OCI-LY7 (cell line): ENCODE results near the gene KRCC1. TPM values are rescaled to one million over a fixed set of nuclear protein-coding genes. Genes with fewer than 3 reads are reported as not detected.

Source experiments
- BruUV-seq: library from RNA; stranded (reverse); fragments of 400-500 nt; replicated peaks from 2 replicates; lab custom pipeline; 2021; lab: Mats Ljungman, UMichigan
- CTCF ChIA-PET: fragments of 300-600 bp; sonication (Branson Sonifier 250); formaldehyde crosslinking; loops from one replicate; lab custom pipeline; 2022; ENCODE audit warnings: antibody characterized with exemption; ENCODE audit not compliant: unreplicated experiment; lab: Charles Lee
- POLR2A ChIA-PET: fragments of 300-600 bp; sonication (Branson Sonifier 250); formaldehyde crosslinking; loops from one replicate; lab custom pipeline; 2022; ENCODE audit warnings: antibody characterized with exemption; lab: Charles Lee
- DNase-seq: peaks from one replicate; pipeline ENCODE4 v3.0.0-alpha.2; 2015; ENCODE audit warnings: low spot score
- H2AFZ ChIP-seq: fragments of 200-600 bp; sonication (generic), shearing (Covaris generic); 2 replicates; pipeline ENCODE4 v1.6.1; 2014; ENCODE audit warnings: mild to moderate bottlenecking, antibody characterized with exemption, low read length, moderate library complexity
- H3K27ac ChIP-seq: fragments of 200-600 bp; sonication (generic); 2 replicates; pipeline ENCODE4 v1.5.1; 2014; ENCODE audit warnings: mixed run types, low read depth, mild to moderate bottlenecking, moderate library complexity, low read length, inconsistent platforms; ENCODE audit not compliant: poor library complexity, severe bottlenecking
- H3K36me3 ChIP-seq: fragments of 200-600 bp; sonication (generic); 2 replicates; pipeline ENCODE4 v1.6.1; 2014; ENCODE audit warnings: mild to moderate bottlenecking, antibody characterized with exemption, low read length, moderate library complexity, mixed read lengths; ENCODE audit not compliant: insufficient read depth
- H3K4me1 ChIP-seq: fragments of 200-600 bp; sonication (generic); 2 replicates; pipeline ENCODE4 v1.5.1; 2014; ENCODE audit warnings: mild to moderate bottlenecking, low read length; ENCODE audit not compliant: insufficient read depth, poor library complexity, severe bottlenecking
- H3K4me2 ChIP-seq: fragments of 200-600 bp; sonication (generic); 2 replicates; pipeline ENCODE4 v1.6.1; 2014; ENCODE audit warnings: mild to moderate bottlenecking, low read length
- H3K4me3 ChIP-seq: fragments of 200-600 bp; sonication (generic); 2 replicates; pipeline ENCODE4 v1.5.1; 2014; ENCODE audit warnings: mild to moderate bottlenecking, low read depth, low read length; ENCODE audit not compliant: poor library complexity, severe bottlenecking
- H3K79me2 ChIP-seq: fragments of 200-600 bp; sonication (generic); 2 replicates; pipeline ENCODE4 v1.6.1; 2016; ENCODE audit warnings: low read depth, mild to moderate bottlenecking, low read length, moderate library complexity, mixed read lengths; ENCODE audit not compliant: insufficient read depth
- H3K9me2 ChIP-seq: fragments of 200-600 bp; sonication (generic); 2 replicates; pipeline ENCODE4 v1.6.1; 2016; ENCODE audit warnings: mild to moderate bottlenecking, low read length, mixed read lengths; ENCODE audit not compliant: insufficient read depth
- H3K9me3 ChIP-seq: fragments of 200-600 bp; sonication (generic); 2 replicates; pipeline ENCODE4 v1.6.1; 2014; ENCODE audit warnings: mild to moderate bottlenecking, mixed run types, low read length, mixed read lengths
- H4K20me1 ChIP-seq: fragments of 200-600 bp; sonication (generic); 2 replicates; pipeline ENCODE4 v1.6.1; 2014; ENCODE audit warnings: mild to moderate bottlenecking, antibody characterized with exemption, low read length, moderate library complexity, mixed read lengths; ENCODE audit not compliant: insufficient read depth
- CTCF ChIP-seq: fragments of 200-600 bp; sonication (generic); conservative IDR thresholded peaks from 2 replicates; pipeline ENCODE4 v1.5.1; 2014; ENCODE audit warnings: mild to moderate bottlenecking, antibody characterized with exemption, low read length, moderate library complexity, mixed read lengths
- EZH2phosphoT487 ChIP-seq: fragments of 200-600 bp; sonication (generic); IDR thresholded peaks from 2 replicates; pipeline ENCODE4 v1.6.1; 2018; ENCODE audit warnings: low read depth, borderline replicate concordance, mild to moderate bottlenecking, mixed run types, antibody characterized with exemption, low read length, moderate library complexity, mixed read lengths
- intact Hi-C: fragments of 100-400 bp; cut with micrococcal nuclease; formaldehyde crosslinking; loops from one replicate; pipeline ENCODE4 v1.10.0; 2022; ENCODE audit not compliant: unreplicated experiment
- total RNA-seq, 2 experiments: library from RNA; depleted of rRNA in 1 of 2; stranded (reverse); fragments of >200 nt in 1 of 2; shearing (Covaris generic) in 1 of 2; gene quantifications; 2 replicates each; pipeline ENCODE4 v1.2.3, GENCODE V29; 2014 to 2022

KRCC1 gene
- total RNA-seq, 2 experiments from 2014 or later = 18.7 to 31.7 TPM

- H3K4me1 ChIP-seq = no peaks in the 10 kb centered on the region
- H3K4me2 ChIP-seq = no peak overlapping the region
- H3K9me2 ChIP-seq = no peaks in the 10 kb centered on the region
- no peak overlapping the region for H3K27ac ChIP-seq
- no peak overlapping the region for H2AFZ ChIP-seq
- H4K20me1 ChIP-seq = no peaks in the 10 kb centered on the region
- no peak for TF ChIP-seq CTCF
- no peak for TF ChIP-seq EZH2phosphoT487
- intact Hi-C loops = no loop called here
- H3K4me3 ChIP-seq = no peak overlapping the region
- no peaks in the 10 kb centered on the region for H3K79me2 ChIP-seq
- H3K9me3 ChIP-seq = no peaks in the 10 kb centered on the region
- no peaks in the 10 kb centered on the region for H3K36me3 ChIP-seq
- no TSS peak for BruUV-seq
- DNase-seq = no peak
- CTCF ChIA-PET = no interaction called here
- POLR2A ChIA-PET = no interaction called here
Observed at GRCh38 chr2:88086401-88086800, 30.8 kb upstream of the KRCC1 start.

- Histone ChIP-seq H3K4me2 (no peak overlapping the region), H3K9me3 (no peaks in the 10 kb centered on the region), H3K4me1 (no peaks in the 10 kb centered on the region), H3K4me3 (no peak overlapping the region), H3K36me3 (no peaks in the 10 kb centered on the region), H4K20me1 (no peaks in the 10 kb centered on the region), H2AFZ (no peak overlapping the region), H3K79me2 (no peaks in the 10 kb centered on the region), H3K9me2 (no peaks in the 10 kb centered on the region), H3K27ac (no peak overlapping the region)
- no peak for TF ChIP-seq EZH2phosphoT487
- TF ChIP-seq CTCF = no peak
- ChIA-PET POLR2A (interaction anchor here (0.6 kb wide), 1 partner anchor 81 kb away, joined by 3 read pairs; no protein-coding TSS in a partner anchor), CTCF (no interaction called here)
- no TSS peak for BruUV-seq
- intact Hi-C loops = no loop called here
- DNase-seq = no peak
Observed at GRCh38 chr2:88085602-88086001, 30.0 kb upstream of the KRCC1 start.

GRCh38 chr2:88085099-88085498, 29.5 kb upstream of the KRCC1 start:
- BruUV-seq = no TSS peak
- Histone ChIP-seq H4K20me1 (no peaks in the 10 kb centered on the region), H2AFZ (no peak overlapping the region), H3K9me2 (no peaks in the 10 kb centered on the region), H3K36me3 (no peaks in the 10 kb centered on the region), H3K4me1 (no peaks in the 10 kb centered on the region), H3K27ac (no peak overlapping the region), H3K4me2 (no peak overlapping the region), H3K79me2 (no peaks in the 10 kb centered on the region), H3K4me3 (no peak overlapping the region), H3K9me3 (no peaks in the 10 kb centered on the region)
- ChIA-PET POLR2A (interaction anchor here (0.6 kb wide), 1 partner anchor 81 kb away, joined by 3 read pairs; no protein-coding TSS in a partner anchor), CTCF (no interaction called here)
- no peak for DNase-seq
- TF ChIP-seq CTCF = no peak
- no peak for TF ChIP-seq EZH2phosphoT487
- intact Hi-C loops = no loop called here
